GM04504 (cell line): ENCODE measurements around the gene SCGB2B2.
A peak's percentile ranks its signal among the peaks of the same experiment; 100 is the strongest.
"Not testable (repeated sequence)": the region's sequence is repeated elsewhere in the genome, so short reads cannot be mapped to it uniquely, and the experiment has no call there.

Experiments
- DNase-seq: peaks from one replicate; pipeline ENCODE4 v3.0.0-alpha.2; 2012; ENCODE audit warnings: low read depth

The SCGB2B2 gene, protein sequence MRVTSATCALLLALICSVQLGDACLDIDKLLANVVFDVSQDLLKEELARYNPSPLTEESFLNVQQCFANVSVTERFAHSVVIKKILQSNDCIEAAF

DNA sequence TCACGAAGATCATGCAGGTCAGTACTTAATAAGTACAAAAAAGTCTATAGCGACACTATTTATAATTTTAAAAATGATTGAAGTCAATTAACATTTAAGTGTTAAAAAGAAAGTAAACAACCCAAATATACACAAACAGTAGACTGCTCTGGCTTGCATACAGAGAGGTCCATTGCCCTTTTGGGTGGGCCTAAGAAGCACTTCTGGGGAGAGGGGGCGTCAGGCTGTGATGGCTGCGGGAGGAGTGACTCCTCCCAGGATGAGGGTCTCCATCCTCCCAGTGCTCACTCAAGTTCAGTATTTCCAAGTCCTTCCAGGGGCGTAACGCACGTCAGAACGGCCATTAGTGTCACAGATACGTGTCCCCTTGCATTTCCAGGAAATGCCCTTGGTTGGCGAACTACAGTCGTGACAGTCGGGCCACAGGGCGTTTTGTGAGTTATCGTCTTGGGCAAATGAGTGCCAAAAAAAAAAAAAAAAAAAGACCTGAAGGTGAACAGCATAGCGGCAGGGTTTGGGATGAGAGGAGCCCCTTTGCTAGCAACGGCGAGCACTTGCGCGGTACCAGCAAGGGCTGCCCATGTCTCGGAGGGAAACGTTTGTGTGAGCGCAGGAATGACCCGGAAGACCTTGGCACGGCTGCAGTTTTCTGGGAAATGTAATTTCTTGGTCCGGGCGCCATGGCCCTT, at the start of gene SCGB2B2:
Gene SCGB2B2 (minus strand): TSS at position 463 of the 689 bp plus-strand sequence. CDS start 82,596 bp downstream, outside the sequence.
- DNase-seq = no peak

DNA sequence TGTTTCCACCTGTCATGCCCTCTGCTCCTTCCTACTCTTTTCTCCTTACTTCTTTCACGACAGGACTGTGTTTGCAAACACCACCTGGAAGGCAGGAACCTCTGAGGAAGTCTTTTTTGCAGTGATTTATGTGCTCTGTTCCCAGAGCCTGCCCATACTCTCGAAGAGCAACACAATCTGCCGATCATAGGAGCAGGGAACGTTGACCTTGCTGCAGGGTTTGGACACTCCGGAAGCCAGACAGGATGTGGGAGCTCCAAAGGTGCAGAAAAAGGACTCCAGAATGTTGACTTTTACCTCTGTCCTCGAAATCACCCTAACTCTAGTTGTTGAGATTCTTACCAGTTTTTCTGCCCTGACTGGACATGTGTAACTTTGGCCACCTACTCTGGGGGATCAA, 48.4 kb upstream of the SCGB2B2 start:
- DNase-seq = no peak

DNA sequence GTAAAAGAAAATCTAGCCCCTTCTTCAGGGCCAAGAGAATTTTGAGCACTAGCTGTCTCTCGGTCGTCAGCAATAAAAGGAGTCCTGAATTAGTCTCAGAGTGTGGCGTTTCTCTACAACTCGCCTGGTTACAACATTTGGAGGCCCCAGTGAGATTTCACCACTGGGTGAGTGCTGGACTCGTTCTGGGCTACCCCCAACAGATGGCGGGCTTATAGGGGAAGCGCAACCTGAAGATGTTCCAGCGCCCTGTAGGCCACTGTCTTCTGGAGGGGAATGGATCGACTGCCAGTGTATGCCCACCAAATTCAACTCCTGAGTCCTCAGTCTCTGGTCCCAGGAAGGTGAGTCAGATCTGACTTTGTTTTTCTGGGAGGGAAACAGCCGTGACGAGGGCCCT, 45.4 kb upstream of the SCGB2B2 start:
- DNase-seq = no peak

GRCh38 chr19:34715357-34715756, 38.4 kb upstream of the SCGB2B2 start:
- DNase-seq = no peak

DNA sequence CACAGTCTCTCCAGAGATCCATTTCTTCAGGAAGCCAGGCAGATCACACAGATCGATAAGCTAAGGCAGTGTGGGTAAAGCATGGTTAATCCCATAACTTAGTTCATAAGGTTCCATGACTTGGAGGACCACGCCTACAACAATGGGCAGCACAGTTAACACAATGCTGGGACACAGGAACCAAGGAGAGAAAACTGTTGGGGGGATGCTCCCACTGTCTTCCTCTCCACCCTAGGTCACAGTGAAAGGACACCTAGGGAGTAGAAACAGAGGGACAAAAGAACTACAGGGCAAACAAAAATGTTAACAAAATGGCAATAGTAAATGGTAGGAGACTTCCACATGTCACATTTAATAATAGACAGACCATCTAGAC, 36.3 kb upstream of the SCGB2B2 start:
- DNase-seq = no peak

DNA sequence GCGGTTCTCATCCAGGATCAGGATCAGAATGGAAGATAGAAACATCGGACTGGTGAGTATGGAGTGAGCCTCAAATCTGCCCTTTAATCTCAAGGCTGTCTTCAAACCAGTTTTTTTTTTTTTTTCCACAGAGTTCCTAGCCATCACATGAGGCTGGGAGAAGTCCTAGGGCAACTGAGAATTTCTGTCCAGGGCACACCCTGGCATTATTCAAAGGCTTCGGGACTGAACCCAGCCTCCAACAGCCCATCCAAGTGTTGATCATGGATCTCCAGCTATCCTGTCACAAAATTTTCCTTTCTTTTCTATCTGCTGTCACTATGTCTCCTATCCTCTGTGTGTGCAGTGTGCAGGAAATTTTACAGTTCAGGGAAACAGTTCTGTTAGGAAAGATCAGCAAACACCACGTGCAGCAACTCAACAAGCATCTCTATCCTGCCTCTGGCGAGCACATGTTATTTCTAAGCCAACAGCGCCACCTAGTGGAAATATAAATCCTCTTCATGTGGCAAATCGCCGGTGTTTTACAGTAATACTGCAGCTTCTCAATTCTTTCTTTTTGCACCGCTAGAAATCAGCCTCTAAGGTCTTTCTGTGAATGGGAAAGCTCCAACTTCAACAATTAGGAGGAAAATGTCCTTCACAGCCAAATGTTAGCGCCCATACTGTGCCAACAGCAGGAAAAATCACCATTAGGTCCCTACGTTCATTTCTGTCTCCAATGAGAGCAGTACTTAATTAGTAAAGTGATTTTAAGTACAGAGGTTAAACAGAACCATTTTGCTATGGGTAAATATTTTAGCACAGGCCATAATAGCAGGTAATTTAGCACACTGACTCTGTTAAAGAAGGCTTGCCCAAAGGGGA, 35.7 kb upstream of the SCGB2B2 start:
- peak; percentile 54 for DNase-seq

DNA sequence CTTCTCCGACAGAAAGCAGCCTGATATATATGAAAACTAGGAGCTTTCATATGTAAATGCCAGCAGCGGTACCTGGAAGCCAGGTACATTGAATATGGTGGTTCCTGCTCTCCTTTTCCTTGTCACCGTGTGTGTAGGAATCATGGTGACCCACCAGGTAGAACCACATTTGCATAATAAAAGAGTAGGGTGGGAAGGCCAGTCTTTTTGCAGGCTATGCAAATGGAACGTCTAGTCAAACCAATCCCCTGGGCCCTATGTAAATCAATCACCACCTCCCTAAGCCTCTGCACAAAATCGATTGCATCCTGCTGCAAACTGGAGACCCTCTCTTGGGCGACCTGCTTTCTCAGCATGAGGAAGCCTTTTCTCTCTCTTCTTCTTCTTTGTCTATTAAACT, 34.9 kb upstream of the SCGB2B2 start:
- no peak for DNase-seq

- DNase-seq = no peak
These were observed 30.7 kb upstream of the SCGB2B2 start for GRCh38 chr19:34707661-34708060.

DNA sequence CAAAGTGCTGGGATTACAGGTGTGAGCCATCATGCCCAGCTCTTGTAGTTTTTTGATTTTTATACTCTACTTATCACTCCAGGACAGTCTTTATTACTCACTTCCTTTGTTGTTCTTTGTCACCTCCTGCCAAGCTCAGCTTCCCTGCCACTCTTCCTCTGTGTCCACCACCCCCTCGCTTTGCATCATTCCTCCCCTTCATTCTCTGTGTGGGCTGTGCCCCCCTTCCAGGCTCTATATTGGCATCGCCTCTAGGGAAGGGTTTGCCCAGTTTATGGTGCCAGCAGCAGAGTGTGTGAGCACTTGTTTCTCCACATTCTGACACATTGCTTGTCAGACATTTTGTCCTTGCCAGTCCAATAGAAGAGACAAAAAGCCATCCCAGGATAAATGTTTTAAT, 15.6 kb upstream of the SCGB2B2 start:
- no peak for DNase-seq

GRCh38 chr19:34690372-34690771, 13.4 kb upstream of the SCGB2B2 start:
- DNase-seq = no peak

DNA sequence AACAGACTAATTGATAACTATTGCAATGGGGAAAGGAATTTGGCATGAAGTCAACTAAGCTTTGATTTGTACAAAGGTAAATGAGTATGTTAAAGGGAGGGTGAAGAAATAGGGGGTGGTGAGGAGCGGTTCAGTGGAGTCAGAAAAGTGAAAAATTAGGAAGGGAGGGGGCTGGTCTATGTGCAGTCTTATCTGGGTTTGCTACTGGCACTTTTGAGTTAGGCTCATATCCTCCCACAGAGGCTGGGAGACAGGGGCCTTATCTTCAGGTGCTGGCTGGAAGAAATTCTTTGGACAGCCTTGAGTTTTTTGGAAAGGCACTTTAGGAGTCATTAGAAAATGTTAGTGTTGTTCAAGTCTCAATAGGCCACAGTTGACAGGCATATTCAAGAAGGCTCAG, 11.6 kb upstream of the SCGB2B2 start:
- DNase-seq = no peak

- DNase-seq = no peak
These were observed 10.4 kb upstream of the SCGB2B2 start for GRCh38 chr19:34687348-34687747.

DNA sequence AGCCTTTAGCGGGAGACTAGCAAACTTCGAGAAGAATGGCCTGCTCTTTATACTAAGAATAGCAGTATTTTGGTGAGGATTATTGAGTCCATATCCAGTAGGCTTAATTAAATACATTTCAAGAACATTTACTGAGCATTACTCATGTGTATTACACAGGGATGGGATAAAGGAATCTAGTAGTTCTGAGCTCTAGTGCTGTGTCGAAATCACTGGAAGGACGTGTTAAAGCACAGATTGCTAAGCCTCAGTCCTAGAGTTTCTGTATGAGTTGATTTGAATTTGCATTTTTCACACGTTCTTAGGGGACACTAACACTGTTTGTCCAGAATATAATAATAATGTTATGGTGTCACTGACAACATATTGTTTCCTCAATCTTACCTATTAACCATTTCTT, 9.5 kb upstream of the SCGB2B2 start:
- no peak for DNase-seq

DNA sequence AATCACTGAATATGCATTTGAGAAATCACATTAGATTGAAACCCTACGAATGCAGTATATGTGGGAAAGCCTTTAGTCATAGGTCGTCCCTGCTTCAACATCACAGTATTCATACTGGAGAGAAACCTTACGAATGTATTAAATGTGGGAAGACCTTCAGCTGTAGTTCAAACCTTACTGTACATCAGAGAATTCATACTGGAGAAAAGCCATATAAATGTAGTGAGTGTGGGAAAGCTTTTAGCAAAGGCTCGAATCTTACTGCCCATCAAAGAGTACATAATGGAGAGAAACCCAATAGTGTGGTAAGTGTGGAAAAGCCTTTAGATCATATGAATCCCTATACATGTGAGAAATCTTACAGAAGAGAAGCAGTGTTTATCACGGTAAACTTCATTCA, 8.3 kb upstream of the SCGB2B2 start:
- not testable (repeated sequence) for DNase-seq

GRCh38 chr19:34681478-34681877, 4.5 kb upstream of the SCGB2B2 start:
- DNase-seq = no peak

DNA sequence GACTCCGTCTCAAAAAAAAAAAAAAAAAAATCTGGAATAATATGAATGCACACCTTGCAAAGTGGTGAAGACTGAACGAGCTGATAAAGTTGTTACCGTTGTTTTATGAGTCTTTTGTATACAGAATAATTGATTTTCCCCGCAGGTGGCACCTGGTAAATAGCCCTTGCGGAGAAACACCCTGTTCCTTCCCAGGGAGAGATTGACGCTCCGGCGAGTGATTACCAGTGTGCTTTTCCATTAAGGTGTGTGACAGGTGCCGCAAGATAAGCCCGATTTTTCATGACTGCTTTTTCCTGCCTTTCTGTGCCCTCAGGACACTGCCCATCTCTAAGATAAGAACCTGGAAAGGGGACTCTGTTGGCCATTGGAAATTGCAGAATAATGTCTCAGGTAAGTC, 1.5 kb upstream of the SCGB2B2 start:
- no peak for DNase-seq

GRCh38 chr19:34678085-34678412, 1.1 kb upstream of the SCGB2B2 start:
- no peak for DNase-seq

- DNase-seq = peak; percentile 93
These were observed 576 bp upstream of the SCGB2B2 start, which contains the start of gene ZNF302 for GRCh38 chr19:34677386-34678084. Gene ZNF302, plus strand, starts transcription at chr19:34677678. Its CDS starts 1,127 bp downstream, at chr19:34678805.

GRCh38 chr19:34675919-34676318, 1.0 kb downstream of the SCGB2B2 start:
- DNase-seq = no peak

- DNase-seq = no peak
These were observed 1.7 kb downstream of the SCGB2B2 start for GRCh38 chr19:34675250-34675649.

- no peak for DNase-seq
These were observed 3.4 kb downstream of the SCGB2B2 start for GRCh38 chr19:34673590-34673989.

DNA sequence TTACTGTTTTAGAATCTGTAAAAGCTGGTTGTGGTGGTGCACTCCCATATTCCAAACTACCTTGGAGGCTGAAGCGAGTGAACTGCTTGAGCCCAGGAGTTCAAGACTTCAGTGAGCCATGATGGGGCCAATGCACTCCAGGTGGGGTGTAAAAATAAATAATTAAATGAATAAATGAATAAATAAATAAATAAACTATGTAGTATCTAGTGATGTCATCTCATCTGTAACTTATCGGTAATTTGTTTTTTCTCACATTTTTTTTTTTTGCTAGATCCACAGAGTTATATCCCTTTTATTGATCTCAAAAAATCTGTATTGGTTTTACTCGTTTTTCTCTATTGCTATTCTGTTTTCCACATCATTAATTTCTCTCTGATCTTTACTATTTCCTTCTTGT, 5.0 kb downstream of the SCGB2B2 start:
- no peak for DNase-seq

DNA sequence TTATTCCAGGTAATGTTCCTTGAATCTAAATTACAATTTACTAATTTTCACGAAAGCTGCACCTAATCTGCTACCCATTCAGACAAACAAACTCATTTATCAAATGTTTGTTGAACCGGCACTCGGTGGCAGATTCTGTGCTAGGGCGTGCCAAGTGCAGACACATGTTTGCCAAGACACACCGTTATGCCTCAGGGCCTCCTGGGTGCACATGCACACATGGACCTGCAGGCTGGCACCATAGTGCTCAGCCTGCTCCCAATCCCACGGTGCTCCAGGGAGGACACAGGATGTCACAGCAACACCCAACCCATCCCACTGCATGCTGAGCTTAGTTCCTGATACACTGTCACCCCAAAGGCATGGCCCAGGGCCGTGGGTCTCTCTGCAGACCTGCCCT, 7.7 kb downstream of the SCGB2B2 start:
- no peak for DNase-seq
